HG03025 (cell line): ENCODE measurements around the gene TTC17.
"Not testable (repeated sequence)": the region's sequence is repeated elsewhere in the genome, so short reads cannot be mapped to it uniquely, and the experiment has no call there.

Experiments used
- ATAC-seq: cut with Tn5 transposase; IDR thresholded peaks from one replicate; pipeline ENCODE4 v1.9.1; 2021; ENCODE audit warnings: mild to moderate bottlenecking, moderate library complexity; ENCODE audit not compliant: unreplicated experiment, low FRiP score

Gene TTC17

DNA sequence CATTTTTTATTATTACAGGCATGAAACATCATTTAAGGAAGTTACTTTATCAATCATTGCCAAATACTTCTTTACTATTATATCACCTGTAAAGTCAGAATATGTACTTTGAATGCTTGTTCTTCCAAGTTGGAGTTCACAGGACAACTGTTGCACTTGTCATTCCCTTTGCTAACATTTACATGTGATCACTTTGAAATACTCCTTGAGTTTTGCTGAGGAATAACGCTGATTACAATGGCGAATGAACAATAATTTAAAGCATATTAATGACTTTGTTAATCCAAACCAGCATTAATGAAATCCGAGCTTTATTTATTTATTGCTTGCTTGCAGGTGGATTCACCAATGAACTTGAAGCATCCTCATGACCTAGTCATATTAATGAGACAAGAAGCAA is 20.2 kb downstream of the TTC17 start:
- ATAC-seq = no peak

DNA sequence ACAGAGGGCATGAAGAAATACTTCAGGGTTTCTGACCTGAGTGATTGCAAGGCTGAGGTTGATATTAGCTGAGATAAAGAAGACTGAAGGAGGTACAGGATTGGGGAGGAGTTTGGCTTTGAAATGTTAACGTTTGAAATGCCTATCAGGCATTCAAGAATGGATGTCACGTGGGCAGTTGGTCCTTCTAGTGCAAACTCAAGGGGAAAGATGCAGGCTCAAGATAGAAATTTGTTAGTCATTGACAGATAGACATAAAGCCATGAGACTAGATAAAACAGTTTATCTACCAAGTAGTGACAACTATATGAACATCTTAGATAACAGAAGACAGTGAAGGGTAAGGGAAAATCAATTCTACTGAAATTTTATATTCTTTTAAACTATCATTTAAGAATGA is 23.1 kb downstream of the TTC17 start:
- no peak for ATAC-seq

DNA sequence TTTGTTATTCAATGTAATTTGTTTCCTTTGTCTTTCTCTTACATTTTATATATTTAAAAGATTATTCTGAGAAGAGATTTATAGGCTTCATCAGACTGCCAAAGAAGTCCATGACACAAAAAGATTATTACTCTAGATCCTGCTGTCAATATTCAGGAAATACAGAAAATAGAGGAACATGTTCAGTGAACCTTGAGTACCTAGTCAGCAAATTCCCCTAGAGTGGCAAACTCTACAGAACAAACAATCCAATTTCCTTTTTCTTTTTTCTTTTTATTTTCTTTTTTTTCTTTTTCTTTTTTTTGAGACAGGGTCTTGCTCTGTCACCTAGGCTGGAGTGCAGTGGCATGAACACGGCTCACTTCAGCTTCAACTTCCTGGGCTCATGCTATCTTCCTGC is 23.9 kb downstream of the TTC17 start:
- ATAC-seq = no peak

DNA sequence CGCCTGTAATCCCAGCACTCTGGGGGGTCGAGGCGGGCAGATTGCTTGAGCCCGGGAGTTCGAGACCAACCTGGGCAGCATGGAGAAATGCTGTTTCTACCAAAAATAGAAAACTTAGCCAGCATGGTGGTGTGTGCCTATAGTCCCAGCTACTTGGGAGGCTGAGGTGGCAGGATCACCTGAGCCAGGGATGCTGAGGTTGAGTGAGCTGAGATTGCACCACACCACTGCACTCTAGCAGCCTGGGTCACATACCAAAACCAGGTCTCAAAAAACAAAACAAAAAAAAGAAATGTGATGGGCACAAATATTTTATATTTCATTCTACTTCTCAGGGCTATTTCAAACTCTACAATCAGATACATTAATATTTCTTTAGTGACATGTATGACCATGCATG is 25.7 kb downstream of the TTC17 start:
- ATAC-seq = no peak

DNA sequence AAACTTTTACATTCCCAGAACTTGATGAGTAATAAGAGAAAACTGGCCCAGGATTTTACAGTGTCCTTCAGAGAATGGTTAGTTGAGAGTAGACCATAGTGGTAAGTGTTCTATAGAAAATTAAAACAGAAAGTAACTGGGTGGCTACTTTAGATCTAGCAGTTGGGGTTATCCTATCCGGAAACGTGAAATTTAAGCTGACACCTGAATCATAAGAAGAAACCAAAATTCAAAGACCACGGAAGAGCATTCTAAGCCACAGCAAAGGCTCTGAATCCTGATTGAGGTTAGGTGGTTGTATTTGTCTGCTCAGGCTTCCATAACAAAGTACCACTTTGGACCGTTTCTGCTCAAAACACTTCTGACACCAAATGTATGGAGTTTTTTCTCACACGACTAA is 34.0 kb downstream of the TTC17 start:
- no peak for ATAC-seq

DNA sequence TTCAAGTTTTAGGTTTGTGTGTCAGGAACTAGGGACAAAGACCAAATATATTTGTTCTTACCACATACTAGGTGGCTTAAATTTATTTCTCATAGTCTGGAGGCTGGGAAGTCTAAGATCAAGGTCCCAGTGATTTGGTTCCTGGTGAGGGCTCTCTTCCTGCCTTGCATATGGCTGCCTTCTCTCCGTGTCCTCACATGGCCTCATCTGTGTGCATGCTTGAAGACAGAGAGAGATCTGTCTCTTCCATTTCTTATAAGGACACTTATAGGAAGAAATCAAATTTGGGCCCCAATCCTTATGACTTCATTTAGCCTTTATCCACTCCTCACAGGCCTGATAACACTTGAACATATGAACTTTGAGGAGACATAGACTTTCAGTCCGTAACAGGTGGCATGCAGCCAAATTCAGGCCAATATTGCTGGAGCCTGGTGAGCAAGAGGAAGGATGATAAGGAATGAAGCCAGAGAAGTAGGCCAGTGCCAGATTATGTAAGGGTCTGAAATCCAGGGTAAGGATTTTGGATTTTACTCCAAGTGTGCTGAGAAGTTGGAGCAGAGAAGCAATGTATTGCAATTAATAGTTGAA is 35.1 kb downstream of the TTC17 start:
- ATAC-seq = no peak

DNA sequence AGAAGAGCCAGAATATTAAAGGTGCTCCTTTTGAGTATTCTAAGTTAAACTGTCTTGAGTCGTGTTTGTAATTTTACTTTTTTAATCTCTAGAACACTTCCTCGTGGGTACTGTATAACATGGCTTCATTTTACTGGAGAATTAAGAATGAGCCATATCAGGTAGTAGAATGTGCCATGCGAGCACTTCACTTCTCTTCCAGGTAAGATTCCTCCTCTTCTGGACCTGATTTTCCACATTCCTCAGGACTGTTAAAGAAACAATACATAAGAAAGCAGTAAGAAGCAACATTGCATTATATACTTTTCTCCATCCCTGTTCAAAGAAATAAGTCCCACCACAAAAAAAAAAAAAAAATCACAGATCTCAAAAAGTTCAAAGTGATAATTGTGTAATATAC is 37.9 kb downstream of the TTC17 start:
- no peak for ATAC-seq

DNA sequence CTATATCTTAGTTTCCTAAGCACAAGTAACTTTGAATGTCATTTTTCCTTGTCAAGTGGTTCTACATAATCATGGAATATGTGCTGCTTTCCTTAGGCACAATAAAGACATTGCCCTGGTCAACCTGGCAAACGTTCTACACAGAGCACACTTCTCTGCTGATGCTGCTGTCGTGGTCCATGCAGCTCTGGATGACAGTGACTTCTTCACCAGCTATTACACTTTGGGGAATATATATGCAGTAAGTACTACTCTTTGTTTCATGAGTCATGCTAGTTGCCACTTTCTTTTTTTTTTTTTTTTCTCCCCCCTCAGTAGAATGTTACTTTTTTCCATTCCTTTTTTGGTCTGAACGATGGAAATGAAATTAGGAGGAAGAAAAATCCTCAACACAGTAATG is 38.5 kb downstream of the TTC17 start:
- no peak for ATAC-seq

DNA sequence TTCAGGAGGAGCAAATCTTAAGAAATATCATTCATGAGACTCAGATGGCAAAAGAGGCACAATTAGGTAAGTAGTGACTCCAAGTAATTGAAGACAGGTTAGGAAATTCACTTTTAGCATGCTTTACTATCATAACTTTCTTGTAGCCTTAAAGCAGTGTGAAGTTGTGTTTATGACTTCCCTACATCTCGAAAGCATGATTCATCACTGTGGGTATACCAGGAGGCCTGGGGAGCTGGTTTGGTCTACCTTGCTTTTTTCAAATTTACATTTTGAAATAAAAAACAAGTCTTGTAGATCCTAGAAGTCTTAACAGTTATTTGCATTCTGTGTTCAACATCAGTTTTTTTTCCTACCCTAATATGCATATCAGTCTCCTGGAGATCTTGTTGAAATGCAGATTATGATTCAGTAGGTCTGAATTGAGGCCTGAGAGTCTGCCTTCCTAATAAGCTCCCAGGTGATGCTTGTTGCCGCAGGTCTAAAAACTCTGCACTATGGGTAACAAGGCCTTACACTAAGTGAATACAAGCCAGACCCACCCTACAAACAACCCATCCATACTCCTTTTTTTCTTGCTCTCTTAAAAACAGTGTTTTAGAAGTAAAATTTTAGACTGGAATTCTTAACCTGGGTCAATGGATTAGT is 41.4 kb downstream of the TTC17 start:
- ATAC-seq = no peak

DNA sequence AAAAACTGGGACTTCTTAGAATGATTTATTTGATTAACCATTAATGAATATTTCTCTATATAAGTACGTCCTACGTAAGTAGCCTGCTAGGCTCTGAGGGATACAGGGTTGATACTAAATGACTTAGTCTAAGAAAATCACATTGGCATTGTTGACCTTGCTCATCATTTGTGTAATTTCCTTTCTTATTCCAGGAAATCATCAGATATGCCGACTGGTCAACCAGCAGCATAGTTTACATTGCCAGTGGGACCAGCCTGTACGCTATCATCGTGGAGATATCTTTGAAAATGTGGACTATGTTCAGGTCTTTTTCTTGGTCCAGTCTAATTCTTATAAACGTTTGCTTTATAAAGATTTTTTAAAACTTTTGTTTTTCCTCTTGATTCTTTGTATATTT is 42.5 kb downstream of the TTC17 start:
- no peak for ATAC-seq

DNA sequence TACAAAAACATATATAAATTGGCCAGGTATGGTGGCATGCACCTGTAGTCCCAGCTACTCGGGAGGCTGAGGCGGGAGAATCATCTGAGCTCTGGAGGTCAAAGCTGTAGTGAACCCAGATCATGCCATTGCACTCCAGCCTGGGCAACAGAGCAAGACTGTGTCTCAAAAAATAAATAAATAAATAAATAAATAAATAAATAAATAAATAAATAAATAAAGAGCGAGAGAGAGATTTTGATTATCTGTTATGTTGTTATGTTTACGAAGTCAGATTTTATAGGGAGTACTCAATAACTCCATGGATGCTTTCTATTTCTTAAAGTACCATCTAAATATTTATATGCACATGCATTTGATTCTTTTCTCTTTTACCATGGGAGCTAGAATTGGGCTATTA is 43.1 kb downstream of the TTC17 start:
- ATAC-seq = not testable (repeated sequence)

DNA sequence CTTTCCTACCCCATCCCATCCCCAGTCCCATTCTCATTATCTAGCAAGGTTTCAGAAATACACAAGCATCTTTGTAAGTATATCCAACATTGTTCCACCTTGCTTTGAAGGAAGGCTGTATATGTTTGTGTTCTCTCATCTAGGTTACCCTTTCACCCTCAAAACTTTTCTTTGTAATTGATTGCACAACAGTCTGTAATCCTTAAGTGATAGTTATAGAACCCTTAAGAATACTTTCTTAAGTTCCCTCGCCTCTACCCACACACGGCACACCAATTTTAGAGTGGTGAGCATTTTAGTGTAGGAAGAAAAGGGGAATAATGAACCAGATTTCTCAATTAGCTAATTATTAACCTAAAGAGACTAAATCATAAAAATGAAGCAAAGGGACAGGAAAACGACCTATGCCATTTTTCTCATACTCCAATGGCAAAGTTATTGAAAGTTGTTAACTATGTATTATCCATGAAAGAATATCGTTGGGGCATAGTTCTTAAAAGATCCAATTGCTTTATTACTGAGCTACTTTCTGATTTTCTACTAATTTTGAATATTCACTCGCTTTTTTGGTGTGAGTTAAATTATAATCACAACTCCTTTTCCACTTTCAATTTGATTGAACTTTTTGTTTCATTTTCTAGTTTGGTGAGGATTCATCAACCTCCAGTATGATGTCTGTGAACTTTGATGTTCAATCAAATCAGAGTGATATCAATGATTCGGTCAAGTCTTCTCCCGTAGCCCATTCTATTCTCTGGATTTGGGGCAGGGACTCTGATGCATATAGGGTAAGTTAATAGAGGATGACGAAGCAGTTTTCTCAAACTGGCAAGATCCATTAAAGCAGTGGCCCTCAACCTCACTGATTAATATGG is 44.9 kb downstream of the TTC17 start:
- no peak for ATAC-seq

DNA sequence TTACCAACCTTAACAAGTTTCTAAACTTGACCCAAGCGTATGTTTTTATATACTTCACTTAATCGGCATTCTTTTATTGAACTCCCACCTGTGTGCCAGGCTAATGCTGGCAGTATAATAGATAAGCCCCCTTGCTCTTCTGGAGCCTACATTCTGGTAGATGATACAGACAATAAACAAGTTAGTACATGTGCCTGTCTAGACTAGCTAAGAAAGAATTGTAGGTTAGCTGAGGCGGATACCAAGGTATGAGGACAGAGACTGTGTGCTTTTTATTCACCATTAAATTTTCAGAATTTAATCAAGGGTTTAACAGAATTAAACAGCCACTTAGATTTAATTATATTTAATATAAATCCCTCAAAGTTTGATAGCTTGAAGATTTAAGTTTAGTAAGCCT is 45.7 kb downstream of the TTC17 start:
- no peak for ATAC-seq

DNA sequence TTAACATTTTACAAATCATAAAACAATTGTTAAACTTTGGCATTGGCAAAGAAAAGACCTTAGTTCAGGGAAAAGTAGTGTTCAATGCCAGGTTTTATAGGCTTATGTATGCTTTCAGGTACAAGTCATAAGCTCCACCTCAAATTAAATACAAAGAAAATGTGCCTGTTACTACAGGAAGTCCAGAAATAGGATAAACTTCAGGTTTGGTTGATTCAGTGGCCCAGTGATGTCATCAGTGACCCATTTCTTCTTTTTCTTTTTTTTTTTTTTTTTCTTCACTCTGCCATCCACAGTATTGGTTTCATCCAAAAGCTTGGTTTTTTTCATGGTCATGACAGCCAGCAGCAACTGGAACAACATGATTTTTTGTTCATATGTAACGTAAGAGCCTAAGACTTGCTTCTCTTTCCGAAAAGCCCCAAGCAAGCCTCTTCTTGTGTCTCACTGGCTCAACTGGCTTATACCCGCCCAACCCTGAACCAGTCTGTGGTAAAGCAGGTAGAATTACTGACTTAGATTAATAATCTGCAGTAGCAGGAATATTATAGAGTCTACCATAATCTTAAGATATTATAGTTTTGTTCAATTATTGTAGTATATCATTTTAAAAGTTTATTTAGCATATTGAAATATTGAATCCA is 46.2 kb downstream of the TTC17 start:
- no peak for ATAC-seq

DNA sequence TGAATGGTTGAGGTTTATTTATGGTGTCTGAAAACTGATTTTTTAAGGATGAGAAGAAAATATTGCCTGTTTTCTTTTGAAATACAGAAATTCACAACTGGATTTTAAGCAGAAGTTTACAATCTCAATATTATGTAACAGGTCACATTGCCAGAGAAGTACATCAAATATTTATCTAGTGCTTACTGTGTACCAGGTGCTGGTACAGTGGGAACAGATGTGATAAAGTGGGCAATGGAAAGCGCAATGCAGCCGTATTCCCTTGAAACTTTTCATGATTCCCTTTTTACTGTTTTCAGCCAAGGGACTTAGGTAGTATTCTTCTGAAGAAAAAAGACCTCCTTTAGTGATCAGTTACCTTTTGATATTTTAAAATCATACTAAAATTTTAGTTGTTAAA is 49.6 kb downstream of the TTC17 start:
- no peak for ATAC-seq

DNA sequence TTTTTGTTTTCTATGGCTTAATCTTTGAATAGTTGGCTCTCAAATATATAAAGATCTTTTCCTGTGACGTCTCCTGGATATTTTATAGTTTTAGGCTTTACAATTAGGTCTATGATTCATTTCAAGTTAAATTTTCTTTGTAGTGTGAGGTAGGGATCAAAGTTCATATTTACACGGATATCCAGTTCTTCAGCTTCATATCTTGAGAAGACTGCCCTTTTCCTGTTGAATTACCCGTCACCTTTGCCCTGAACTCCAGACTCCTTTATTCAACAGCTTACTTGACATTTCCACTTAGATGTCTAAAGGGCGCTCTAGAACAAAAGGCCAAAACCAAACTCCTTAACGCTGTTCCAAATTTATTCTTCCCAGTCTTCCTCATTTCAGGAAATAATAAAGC is 51.7 kb downstream of the TTC17 start:
- no peak for ATAC-seq

DNA sequence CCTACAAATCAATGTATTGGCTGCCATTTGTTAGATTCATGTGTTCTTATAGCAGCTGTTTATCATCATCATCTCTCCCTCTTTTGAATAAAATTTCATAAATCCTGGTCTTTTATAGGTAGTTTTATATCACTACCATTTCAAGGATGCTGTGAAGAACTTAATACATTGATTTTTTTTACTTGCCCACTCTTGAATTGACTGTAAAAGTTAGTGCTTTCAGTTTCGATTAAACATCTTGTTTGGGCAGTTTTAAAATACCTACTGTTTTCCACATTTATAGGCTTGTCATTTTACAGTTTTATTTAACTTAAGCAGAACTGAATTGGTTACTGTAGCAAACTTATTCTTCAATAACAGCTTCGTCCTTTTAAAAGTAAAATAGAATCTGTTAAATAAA is 59.5 kb downstream of the TTC17 start:
- ATAC-seq = no peak

DNA sequence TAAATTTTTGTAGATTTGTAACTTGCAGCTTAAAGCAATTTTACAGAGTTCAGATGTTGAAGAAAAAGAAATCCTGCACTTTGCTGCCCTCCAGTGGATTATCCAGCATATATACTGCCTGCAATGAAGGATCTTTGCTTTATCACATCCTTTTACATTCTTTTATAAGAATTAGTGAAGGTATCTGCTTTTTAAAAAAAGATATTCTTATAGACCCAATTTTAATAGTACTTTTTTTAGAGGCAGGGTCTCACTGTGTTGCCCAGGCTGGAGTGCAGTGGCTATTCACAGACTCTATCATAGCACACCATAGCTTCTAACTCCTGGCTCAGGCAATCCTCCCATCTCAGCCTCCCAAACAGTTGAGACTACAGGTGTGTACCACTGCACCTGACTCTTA is 60.7 kb downstream of the TTC17 start:
- ATAC-seq = no peak

DNA sequence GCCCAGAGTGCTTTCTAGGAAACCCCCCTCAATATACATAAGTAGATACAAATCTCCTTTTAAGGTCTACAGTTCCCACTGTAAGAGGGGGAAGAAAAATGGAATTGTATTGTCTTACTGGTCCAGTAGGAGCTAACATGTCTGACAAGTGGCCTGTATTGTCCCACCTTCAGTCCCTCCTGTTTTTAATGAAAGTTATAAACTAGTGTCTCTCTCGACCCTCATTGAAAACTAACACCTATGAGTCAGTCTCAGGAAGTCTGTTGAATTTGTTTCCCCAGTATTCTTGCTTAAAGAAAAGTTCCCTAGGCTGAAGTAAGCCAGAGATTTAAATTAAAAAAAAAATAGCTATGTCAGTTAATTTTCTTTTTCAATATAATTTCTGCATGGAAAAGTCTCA is 69.3 kb downstream of the TTC17 start:
- no peak for ATAC-seq

DNA sequence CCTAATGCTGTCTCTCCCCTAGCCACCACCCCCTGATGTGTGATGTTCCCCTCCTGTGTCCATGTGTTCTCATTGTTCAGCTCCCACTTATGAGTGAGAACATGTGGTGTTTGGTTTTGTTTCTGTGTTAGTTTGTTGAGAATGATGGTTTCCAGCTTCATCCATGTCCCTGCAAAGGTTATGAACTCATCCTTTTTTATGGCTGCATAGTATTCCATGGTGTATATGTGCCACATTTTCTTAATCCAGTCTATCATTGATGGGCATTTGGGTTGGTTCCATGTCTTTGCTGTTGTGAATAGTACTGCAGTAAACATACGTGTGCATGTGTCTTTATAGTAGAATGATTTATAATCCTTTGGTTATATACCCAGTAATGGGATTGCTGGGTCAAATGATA is 72.2 kb downstream of the TTC17 start:
- ATAC-seq = not testable (repeated sequence)

DNA sequence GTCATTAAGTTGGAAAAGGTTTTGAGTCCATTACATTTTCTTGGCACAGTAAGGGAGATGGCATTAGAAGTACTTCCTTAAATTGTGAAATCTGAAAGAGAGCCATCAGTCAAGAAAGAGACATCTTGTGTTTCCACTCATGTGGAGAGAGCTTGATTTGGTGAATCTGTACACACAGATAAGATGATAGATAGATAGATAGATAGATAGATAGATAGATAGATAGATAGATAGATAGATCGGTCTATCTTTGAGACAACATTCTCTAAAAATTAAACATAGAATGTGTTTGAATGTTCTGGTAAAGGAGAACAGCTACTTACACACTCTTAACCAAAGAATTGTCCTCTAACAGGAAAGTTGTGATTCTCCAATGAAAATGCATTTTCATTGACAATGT is 76.2 kb downstream of the TTC17 start:
- ATAC-seq = no peak
